ENCODE data around the gene FAM228B.
"Not testable (repeated sequence)": the region's sequence is repeated elsewhere in the genome, so short reads cannot be mapped to it uniquely, and the experiment has no call there.

FAM228B gene

GRCh38 chr2:24123195-24123921 lies at the start of gene FAM228B, which contains the start of gene PFN4:
Gene FAM228B (plus strand): TSS chr2:24123469. CDS start chr2:24124362, 893 bp downstream.
Gene PFN4 (minus strand): TSS chr2:24123334. CDS start chr2:24122535, 799 bp downstream.
- DNase-seq (ENCODE audit: low read depth), result peak; percentile 22

- no peak for DNase-seq (ENCODE audit: low read depth)
Measured at GRCh38 chr2:24073816-24074215, 49.5 kb upstream of the FAM228B start.

GRCh38 chr2:24075259-24075658 lies 48.0 kb upstream of the FAM228B start:
- DNase-seq (ENCODE audit: low read depth), result no peak

- DNase-seq (ENCODE audit: low read depth), result peak; percentile 98
Measured at GRCh38 chr2:24075915-24076848, 47.1 kb upstream of the FAM228B start, which contains the start of gene SF3B6. Gene SF3B6 (minus strand): TSS chr2:24076326. CDS start chr2:24076229, 97 bp downstream.

GRCh38 chr2:24076849-24077534 lies 46.3 kb upstream of the FAM228B start:
- no peak for DNase-seq (ENCODE audit: low read depth)

- DNase-seq (ENCODE audit: low read depth), result no peak
Measured at GRCh38 chr2:24077535-24077877, 45.8 kb upstream of the FAM228B start.

GRCh38 chr2:24077879-24078278 lies 45.4 kb upstream of the FAM228B start:
- no peak for DNase-seq (ENCODE audit: low read depth)

- no peak for DNase-seq (ENCODE audit: low read depth)
Measured at GRCh38 chr2:24080701-24081100, 42.6 kb upstream of the FAM228B start.

GRCh38 chr2:24082787-24083566 lies 40.3 kb upstream of the FAM228B start:
- no peak for DNase-seq (ENCODE audit: low read depth)

- DNase-seq (ENCODE audit: low read depth), result no peak
Measured at GRCh38 chr2:24083567-24084385, 39.5 kb upstream of the FAM228B start.

GRCh38 chr2:24084386-24085199 lies 38.7 kb upstream of the FAM228B start, which contains the start of gene TP53I3:
Gene TP53I3 (minus strand): TSS chr2:24084834. CDS start chr2:24084326, 508 bp downstream.
- DNase-seq (ENCODE audit: low read depth), result peak; percentile 72

- no peak for DNase-seq (ENCODE audit: low read depth)
Measured at GRCh38 chr2:24085200-24085489, 38.1 kb upstream of the FAM228B start.

- no peak for DNase-seq (ENCODE audit: low read depth)
Measured at GRCh38 chr2:24086241-24086640, 37.0 kb upstream of the FAM228B start.

- DNase-seq (ENCODE audit: low read depth), result no peak
Measured at GRCh38 chr2:24087032-24087431, 36.2 kb upstream of the FAM228B start.

GRCh38 chr2:24088821-24089359 lies 34.4 kb upstream of the FAM228B start:
- DNase-seq (ENCODE audit: low read depth), result no peak

- DNase-seq (ENCODE audit: low read depth), result not testable (repeated sequence)
Measured at GRCh38 chr2:24093270-24093669, 30.0 kb upstream of the FAM228B start.

- DNase-seq (ENCODE audit: low read depth), result not testable (repeated sequence)
Measured at GRCh38 chr2:24095171-24095677, 28.0 kb upstream of the FAM228B start.

- not testable (repeated sequence) for DNase-seq (ENCODE audit: low read depth)
Measured at GRCh38 chr2:24100732-24101131, 22.5 kb upstream of the FAM228B start.

- no peak for DNase-seq (ENCODE audit: low read depth)
Measured at GRCh38 chr2:24101992-24102391, 21.3 kb upstream of the FAM228B start.

All from activated T-helper 1 cell treated with Interleukin-2 at 50 U/mL for 16 hours (primary cell).